Effector memory CD4-positive, alpha-beta T cell (primary cell): ENCODE measurements around the gene TNFAIP2.
A peak's percentile ranks its signal among the peaks of the same experiment; 100 is the strongest.

Source experiments
- DNase-seq, 3 donors: peaks; one replicate each; pipeline ENCODE4 v3.0.0-alpha.2; 2020
- H3K27ac ChIP-seq: 2 replicates; pipeline ENCODE4 v1.7.0; 2013; ENCODE audit warnings: mild to moderate bottlenecking, low read length, moderate library complexity; ENCODE audit not compliant: insufficient read depth, poor library complexity, severe bottlenecking
- H3K27me3 ChIP-seq: replicated peaks from 2 replicates; pipeline ENCODE4 v1.7.0; 2013; ENCODE audit warnings: mild to moderate bottlenecking, low read length; ENCODE audit not compliant: insufficient read depth, control insufficient read depth, poor library complexity, severe bottlenecking
- H3K36me3 ChIP-seq: 2 replicates; pipeline ENCODE4 v1.7.0; 2013; ENCODE audit warnings: mild to moderate bottlenecking, low read length, moderate library complexity; ENCODE audit not compliant: control insufficient read depth, insufficient read depth
- H3K4me1 ChIP-seq: 2 replicates; pipeline ENCODE4 v1.7.0; 2013; ENCODE audit warnings: low read length, mild to moderate bottlenecking; ENCODE audit not compliant: control insufficient read depth, insufficient read depth, poor library complexity, severe bottlenecking
- H3K4me3 ChIP-seq: 2 replicates; pipeline ENCODE4 v1.7.0; 2013; ENCODE audit warnings: low read length, low read depth, mild to moderate bottlenecking; ENCODE audit not compliant: insufficient read depth, poor library complexity, severe bottlenecking
- H3K9me3 ChIP-seq: 2 replicates; pipeline ENCODE4 v1.7.0; 2013; ENCODE audit warnings: mild to moderate bottlenecking, low read length, moderate library complexity; ENCODE audit not compliant: control insufficient read depth
- total RNA-seq, 3 donors: gene quantifications; one replicate each; lab custom pipeline; 2026; lab: John Stamatoyannopoulos, UW

TNFAIP2 gene, protein sequence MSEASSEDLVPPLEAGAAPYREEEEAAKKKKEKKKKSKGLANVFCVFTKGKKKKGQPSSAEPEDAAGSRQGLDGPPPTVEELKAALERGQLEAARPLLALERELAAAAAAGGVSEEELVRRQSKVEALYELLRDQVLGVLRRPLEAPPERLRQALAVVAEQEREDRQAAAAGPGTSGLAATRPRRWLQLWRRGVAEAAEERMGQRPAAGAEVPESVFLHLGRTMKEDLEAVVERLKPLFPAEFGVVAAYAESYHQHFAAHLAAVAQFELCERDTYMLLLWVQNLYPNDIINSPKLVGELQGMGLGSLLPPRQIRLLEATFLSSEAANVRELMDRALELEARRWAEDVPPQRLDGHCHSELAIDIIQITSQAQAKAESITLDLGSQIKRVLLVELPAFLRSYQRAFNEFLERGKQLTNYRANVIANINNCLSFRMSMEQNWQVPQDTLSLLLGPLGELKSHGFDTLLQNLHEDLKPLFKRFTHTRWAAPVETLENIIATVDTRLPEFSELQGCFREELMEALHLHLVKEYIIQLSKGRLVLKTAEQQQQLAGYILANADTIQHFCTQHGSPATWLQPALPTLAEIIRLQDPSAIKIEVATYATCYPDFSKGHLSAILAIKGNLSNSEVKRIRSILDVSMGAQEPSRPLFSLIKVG
- total RNA-seq, result 0.17 to 9.5 (median 0.35) reads per million in 3 donors

DNA sequence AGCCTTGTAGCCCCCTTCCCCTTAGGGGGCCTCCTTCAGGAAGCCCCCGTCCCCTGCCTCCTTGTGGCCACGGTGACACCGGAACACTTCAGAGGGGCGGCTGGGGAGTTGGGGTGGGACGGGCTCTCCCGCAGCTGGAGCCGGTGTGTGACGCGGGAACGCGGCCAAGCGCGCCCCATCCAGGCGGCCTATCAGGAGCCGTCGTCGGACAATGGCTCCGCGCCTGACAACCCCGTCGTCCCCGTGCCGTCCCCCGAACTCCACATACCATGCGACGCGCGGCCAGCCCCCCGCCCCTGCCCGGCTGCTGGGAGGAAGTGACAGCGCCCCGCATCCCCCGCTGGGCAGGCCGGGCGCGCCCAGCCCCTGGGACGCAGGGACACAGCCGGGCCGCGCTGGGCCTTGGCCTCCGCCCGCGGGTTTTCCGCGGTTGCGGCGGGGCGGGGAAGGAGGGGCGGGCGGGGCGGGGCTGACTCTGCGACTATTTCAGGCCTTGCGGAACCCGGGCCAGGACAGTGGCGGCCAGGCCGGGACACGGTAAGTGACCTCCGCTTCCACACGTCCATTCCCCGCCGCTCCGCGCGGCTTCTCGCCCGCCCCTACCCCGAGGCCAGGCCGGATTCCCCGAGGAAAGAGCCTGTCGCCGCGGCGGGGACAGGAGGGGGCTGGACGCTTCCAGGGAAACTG, at the start of gene TNFAIP2:
TSS of gene TNFAIP2 (plus strand) at position 515 of the 687 bp plus-strand sequence. CDS start 2,997 bp downstream, outside the sequence.
- DNase-seq, result no peak
- H3K36me3 ChIP-seq, result no peaks in the 10 kb centered on the region
- peaks cover 23% of the 10 kb centered on the region for H3K27me3 ChIP-seq
- no peak within 1 kb of the TSS for H3K27ac ChIP-seq
- peaks cover 17% of the 10 kb centered on the region for H3K4me1 ChIP-seq
- no peaks in the 10 kb centered on the region for H3K9me3 ChIP-seq
- peak within 1 kb of the TSS; percentile 29 for H3K4me3 ChIP-seq

DNA sequence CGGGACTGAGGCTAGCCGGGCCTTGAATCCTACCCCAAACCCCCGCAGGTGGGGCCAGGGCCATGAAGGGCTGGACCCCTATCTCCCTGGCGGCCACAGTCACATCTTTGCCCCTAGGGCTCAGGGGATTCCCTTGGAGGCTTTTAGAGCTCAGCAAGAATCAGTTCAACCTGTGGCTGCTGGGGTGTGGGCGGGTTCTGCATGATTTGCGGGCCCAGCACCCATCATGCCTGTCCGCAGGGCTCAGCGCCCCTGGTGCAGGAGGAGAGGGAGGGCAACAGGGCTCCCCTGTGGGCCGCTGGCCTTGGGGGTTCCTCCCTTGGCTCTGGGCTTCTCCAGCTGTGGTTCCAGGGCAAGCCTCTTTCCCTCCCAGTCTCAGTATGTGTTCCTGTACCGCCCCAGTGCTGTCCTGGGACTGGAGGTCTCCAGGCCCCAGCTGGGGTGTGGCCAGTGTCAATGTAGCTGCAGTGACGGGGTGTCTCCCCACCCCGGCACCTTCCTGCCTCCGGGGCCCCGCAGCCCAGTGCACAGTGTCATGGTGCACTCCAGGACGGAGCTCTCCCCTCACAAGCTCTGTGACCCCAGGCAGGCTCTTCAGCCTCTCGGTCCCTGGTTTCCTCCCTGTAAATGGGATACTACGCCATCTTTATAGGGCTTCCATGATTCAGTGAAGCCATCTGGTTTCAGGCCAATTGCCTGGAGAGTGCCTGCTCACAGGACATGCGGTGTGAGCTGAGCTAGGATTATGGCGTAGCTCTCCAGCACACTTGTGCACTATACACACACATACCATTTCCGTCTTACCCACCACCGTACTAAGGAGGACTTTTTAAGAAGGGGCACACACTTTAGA, 49.2 kb upstream of the TNFAIP2 start:
- Histone ChIP-seq H3K36me3 (no peaks in the 10 kb centered on the region), H3K4me1 (peaks cover 8% of the 10 kb centered on the region), H3K4me3 (no peak overlapping the region), H3K27me3 (no peaks in the 10 kb centered on the region), H3K27ac (no peak overlapping the region), H3K9me3 (no peaks in the 10 kb centered on the region)
- DNase-seq, result no peak

DNA sequence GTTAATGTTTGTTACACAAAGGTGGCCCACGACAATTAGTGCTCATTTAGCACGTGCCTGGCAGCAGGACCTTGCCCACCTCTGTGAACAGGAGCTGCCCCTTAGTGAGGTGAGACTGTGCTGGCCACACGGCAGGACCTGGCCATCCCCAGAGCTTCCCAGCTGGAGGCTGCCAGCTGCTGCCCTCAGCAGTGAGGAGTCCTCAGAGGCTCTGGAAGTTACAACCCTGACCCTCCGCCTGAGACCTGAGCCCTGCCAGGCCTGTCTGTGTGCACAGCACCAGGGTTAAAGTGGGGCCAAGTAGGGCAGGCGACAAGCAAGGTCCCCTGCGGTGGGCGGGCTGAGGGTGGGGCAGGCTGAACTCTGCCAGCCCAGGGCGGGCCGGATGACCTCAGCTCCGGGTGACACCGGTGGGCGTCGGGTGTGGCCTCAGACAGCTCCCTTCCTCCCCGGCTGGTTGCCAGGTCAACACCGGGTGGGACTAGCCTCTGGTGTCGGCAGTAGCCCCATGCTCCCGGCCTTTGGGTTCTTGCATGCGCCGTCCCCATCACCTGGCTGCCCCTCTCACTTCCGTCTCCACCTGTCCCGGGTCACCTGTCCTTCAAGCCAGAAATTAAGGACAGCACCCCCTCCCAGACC, 48.4 kb upstream of the TNFAIP2 start:
- H3K9me3 ChIP-seq, result no peaks in the 10 kb centered on the region
- peaks cover 8% of the 10 kb centered on the region for H3K4me1 ChIP-seq
- DNase-seq, result no peak
- H3K36me3 ChIP-seq, result no peaks in the 10 kb centered on the region
- H3K4me3 ChIP-seq, result peak overlapping the region; percentile 52
- no peaks in the 10 kb centered on the region for H3K27me3 ChIP-seq
- H3K27ac ChIP-seq, result no peak overlapping the region

DNA sequence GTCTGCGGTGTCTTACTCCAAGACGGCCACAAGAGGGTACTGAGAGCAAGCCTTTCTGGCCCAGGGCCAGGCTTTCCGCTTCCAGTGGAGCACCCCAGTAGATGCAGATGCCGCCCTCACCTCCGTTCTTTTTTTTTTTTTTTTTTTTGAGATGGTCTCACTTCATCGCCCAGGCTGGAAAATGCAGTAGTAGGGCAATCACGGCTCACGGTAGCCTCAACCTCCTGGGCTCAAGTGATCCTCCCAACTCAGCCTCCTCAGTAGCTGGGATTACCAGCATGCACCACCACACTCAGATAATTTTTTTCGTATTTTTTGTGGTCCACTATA, 44.9 kb upstream of the TNFAIP2 start:
- H3K27ac ChIP-seq, result no peak overlapping the region
- H3K27me3 ChIP-seq, result no peaks in the 10 kb centered on the region
- H3K36me3 ChIP-seq, result no peaks in the 10 kb centered on the region
- peak; percentile 49 to 73 (median 57) for DNase-seq
- H3K9me3 ChIP-seq, result no peaks in the 10 kb centered on the region
- H3K4me3 ChIP-seq, result no peak overlapping the region
- peaks cover 8% of the 10 kb centered on the region for H3K4me1 ChIP-seq

DNA sequence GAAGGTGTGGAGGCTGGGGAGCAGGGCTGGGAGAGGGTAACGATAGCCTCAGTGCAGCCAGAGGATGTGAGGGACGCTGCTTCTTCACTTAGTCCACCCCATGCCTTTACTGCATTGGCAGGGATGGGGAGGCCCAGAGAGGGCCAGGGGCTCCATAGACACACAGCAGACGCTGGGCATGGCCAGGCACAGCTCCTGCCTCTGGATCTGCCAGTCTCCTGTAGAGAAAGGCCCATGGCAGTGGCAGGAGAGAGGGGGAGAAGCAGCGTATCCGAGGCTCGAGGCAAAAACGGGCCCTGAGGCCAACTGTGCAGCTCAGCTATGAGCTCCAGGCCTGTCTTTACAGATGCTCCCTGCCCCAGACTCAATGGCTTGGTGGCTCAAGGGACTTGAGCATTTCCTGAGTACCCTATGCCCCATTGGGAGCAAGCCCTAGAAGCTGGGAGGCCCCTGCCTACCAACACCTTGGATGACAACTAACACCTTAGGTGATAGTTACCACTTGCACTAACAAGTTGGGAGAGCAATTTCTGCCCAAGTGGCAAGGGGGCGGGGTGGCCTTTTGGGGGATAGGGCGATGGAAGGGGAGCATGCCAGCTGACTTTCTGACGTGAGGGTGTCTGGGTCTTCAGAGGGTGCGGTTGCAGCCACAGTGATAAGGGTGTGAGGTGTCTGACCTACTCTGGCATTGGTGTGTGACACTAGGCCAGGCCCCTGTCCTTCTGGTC, 44.2 kb upstream of the TNFAIP2 start:
- Histone ChIP-seq H3K27ac (no peak overlapping the region), H3K36me3 (no peaks in the 10 kb centered on the region), H3K4me1 (peaks cover 8% of the 10 kb centered on the region), H3K4me3 (no peak overlapping the region), H3K9me3 (no peaks in the 10 kb centered on the region), H3K27me3 (no peaks in the 10 kb centered on the region)
- DNase-seq, result no peak

DNA sequence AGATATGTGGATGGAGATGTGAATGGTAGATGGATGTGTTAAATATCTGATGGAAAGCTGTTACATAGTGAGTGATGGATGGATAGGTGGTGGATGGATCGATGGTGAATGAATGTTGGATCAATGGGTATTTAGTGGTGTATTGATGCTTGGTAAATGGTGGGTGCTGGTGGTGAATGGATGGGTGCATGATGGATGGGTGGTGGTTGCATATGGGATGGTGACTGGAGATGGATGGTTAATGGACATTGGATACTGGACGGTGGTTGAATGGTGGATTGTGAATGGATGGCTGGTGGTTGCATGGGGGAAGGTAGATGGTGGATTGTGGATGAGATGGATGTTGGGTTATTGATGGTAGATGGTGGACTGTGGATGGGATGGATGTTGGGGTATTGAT, 41.3 kb upstream of the TNFAIP2 start:
- Histone ChIP-seq H3K27ac (no peak overlapping the region), H3K4me1 (no peaks in the 10 kb centered on the region), H3K4me3 (no peak overlapping the region), H3K27me3 (peaks cover 15% of the 10 kb centered on the region), H3K9me3 (no peaks in the 10 kb centered on the region), H3K36me3 (no peaks in the 10 kb centered on the region)
- no peak for DNase-seq

DNA sequence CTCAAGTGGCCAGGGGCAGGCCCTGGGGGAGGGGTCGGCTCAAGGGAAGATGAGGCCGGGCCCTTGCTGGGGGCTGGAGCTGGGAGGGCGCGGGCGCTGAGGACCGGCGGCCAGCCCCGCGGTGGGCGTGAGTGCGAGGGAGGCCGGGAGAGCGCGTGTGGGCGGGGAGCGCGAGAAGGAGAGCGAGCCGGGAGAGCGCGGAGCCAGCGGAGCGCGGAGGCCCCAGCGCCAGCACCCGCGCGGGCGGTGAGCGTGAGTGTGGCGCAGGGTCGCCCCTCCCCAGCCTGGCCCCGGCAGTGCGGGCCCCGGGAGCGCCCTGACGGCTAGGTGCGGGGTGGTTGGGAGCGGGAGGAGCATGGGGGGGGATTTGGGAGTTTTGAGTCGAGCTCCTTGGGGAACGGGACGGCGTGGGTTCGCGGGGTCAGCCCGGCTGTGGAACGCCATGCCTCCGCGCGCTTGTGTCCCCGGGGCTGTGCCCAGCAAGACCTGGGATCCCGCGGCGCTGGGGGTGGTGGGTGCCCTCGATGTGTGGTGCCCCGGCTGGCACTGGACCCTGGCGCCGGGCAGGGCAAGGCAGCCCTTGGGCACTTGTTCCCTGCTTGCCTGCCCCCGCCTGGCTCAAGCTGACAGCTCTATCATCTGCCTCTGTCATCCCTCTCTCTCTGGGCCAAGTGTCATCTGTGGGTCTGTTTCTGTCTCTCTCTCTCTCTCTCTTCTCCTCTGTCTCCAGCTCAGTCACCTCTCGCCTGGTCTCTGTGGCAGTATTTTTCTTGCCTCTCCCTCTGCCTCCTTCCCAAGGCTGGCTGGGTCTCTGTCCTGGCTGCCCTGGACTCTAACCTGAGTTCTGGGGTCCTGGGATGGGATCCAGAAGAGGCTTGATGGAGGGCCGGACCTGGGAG, 39.0 kb upstream of the TNFAIP2 start, which contains the start of gene LBHD2:
TSS of gene LBHD2 (plus strand) at position 190 of the 899 bp plus-strand sequence. CDS start 1,803 bp downstream, outside the sequence.
- H3K9me3 ChIP-seq, result no peaks in the 10 kb centered on the region
- no peaks in the 10 kb centered on the region for H3K4me1 ChIP-seq
- peaks cover 16% of the 10 kb centered on the region for H3K27me3 ChIP-seq
- no peak within 1 kb of the TSS for H3K27ac ChIP-seq
- H3K36me3 ChIP-seq, result no peaks in the 10 kb centered on the region
- H3K4me3 ChIP-seq, result no peak within 1 kb of the TSS
- DNase-seq, result no peak
